Ammon's horn (tissue), 1 donor: ENCODE measurements around the gene BCHE.
"Not testable (repeated sequence)": the region's sequence is repeated elsewhere in the genome, so short reads cannot be mapped to it uniquely, and the experiment has no call there.

Experiments used
- DNase-seq: peaks from one replicate; pipeline ENCODE4 v3.0.0-alpha.2; 2016; ENCODE audit warnings: low spot score

The BCHE gene

DNA sequence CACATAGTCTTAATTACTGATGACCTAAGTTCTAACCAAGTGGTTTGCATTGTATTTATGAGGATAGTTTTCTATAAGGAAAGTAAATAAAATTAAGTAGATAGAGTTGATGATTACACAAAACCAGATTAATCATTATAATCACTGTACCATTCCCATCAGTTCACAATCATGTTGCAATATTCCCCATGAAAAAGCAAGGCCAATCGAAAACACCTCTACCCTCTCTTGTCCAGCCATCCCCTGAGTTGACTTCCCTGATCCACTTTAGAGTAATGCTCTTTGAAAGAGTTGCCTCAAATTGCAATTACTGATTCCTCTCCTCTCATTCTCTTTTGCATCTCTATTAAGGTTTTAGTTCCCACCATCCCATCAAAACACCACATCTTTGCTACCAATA is 21.0 kb downstream of the BCHE start:
- DNase-seq, result no peak

DNA sequence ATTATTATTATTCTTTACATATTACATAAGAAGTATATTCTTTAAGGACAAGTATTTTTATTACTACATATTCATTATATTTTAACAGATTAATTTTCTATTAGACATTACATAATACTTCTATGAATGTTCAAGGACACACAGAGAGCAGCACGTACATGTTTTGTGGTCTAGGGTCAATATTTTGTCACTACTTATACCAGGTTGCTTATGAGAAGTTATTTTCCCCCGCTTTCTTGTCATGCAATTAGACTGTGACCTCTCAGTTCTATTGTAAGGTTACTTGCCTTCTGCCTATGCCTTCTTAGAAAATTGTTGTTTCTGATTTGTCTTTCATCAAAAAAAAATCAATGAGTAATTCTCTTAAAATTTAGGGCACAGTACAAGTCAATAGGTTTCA is 21.5 kb downstream of the BCHE start:
- DNase-seq, result no peak

DNA sequence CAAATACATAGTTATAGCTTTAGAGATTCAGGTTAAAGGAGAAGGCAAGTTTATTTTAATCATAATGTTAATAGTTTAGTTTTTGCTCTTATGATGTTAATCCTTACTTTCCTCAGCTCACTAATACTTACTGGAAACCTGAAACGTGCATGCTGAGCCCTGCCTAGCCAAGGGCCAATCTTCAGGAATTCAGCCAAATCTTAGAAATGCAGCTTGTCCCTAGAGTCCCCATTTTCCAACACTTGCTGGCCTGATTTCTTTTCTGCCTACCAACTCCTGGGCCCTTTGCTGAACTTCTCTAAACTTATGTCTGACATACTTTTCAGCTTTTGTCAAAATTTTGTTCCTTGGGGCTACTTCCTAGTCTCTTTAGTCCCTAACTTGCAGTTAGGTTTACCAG is 22.8 kb downstream of the BCHE start:
- DNase-seq, result no peak

DNA sequence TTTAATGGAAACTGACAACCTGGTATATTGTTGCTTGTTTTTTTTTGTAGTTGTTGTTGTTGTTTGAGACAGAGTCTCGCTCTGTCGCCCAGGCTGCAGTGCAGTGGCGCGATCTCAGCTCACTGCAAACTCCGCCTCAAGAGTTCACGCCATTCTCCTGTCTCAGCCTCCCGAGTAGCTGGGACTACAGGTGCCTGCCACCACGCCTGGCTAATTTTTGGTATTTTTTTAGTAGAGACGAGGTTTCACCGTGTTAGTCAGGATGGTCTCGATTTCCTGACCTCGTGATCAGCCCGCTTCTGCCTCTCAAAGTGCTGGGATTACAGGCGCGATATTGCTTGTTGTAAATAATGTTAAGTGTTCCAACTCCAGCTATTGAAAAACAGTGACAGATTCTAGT is 29.3 kb downstream of the BCHE start:
- not testable (repeated sequence) for DNase-seq

DNA sequence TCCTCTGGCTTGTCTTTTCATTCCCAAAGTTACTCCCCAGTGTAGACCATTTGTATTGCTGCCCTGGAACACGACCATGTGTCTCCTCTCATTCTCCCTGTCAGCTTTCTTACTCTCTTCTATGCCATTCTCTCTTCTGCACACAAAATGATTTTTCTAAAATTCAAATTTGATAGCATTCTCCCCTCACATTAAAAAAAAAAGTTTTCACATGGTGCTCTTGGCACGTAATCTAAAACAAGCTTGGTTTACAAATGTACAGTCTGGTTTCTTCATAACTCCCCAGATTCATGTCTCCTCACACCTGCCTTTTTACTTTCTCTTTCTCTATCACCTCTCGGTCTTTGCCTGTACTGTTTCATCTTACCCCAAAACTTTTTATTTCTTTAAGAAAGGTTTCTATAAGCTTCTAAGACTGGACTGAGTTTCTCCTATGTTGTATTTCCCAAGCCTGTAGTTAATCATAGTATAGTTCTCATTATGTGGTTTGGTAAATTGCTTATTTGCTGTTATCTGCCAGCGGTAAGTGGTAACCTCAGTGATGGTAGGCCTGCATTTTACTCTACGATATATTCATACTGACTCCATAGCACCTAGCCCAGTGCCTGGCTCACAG is 31.2 kb downstream of the BCHE start:
- DNase-seq, result no peak

DNA sequence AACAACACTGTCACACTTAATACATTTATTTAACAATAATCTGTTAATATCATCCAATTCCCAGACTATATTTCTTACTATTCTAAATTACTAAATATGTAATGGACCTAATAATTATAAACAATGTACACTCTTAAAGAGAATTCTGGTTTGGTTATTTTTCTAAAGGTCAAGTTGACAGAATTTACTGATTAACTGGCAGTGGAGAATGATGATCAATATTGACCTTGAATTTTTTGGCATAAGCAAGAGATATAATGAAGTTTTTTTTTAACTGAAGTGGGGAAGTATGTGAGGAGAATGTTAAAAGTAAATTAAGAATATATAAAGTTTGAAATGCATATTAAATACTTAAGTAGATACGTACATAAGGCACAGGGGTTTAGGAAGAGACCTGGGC is 33.8 kb downstream of the BCHE start:
- DNase-seq, result no peak

DNA sequence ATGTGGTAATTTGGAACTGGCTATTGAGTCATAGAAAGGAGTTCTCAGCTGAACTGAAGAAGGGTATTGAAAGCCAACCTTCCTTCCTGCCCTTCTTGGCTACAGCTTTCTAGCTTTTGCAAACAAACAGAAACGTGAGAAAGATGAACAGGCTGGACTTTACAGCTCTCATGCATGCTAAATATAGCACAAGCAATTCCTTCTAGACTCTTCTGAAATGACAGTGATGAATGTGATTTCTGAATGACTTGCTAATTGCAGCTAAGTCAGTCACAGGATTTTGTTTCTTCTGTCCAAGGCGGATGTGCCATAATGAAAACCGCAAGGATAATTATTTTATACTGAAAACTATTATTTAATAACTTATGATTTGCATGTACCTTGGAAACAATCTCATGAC is 36.3 kb downstream of the BCHE start:
- no peak for DNase-seq

DNA sequence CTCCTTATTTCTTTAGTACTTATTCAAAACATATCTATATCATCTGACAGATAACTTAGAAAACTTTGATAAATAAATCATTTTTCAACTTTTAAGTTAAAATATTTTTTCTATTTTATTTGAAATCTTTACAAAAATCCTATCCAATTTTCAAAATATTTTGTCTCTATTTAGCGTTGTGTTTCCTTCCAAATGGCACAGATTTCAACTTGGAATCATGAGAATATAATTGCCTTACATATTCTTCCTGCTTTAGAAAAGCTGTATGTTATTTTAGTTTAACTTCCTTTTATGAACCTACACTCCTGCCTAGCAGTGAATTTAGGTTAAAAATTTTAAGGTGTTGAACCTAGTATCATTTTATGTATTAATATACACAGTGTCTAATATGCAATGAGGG is 38.2 kb downstream of the BCHE start:
- DNase-seq, result no peak

DNA sequence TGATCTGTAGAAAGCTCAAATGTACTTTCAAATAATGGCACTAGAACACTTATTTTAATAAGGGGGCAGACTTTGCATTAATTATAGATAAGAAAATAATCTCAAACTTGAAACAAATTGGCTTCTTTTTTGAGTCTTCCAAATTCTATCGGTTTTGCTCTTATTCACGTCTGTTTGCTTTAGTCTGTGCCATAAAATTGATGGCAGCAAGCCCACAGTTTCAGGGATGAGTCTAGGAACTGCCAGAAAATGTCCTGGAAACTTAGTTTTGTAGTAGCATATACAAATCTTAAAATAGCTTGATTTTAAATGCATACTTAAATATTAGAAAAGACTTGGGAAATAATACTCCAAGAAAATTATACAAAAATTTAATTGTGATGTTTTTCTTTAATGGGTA is 39.7 kb downstream of the BCHE start:
- DNase-seq, result no peak

DNA sequence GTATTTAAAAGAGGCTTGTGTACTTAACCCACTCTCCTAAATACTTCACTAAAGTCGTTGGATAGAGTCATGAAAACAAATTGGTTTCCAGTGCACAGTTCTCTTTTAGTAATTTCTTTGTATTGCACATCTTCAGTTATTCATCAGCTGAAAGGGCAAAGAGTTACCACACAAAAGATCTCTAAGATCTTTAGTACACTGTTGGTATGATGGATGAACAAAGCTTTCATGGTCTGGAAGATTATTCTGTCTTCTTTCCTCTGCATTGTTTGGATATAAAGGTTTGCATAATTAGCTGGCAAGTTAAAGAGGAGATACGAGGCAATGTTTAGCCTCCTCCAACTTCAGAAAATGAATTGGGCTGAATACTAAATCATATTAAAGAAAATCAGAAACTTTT is 40.5 kb downstream of the BCHE start:
- DNase-seq, result no peak

DNA sequence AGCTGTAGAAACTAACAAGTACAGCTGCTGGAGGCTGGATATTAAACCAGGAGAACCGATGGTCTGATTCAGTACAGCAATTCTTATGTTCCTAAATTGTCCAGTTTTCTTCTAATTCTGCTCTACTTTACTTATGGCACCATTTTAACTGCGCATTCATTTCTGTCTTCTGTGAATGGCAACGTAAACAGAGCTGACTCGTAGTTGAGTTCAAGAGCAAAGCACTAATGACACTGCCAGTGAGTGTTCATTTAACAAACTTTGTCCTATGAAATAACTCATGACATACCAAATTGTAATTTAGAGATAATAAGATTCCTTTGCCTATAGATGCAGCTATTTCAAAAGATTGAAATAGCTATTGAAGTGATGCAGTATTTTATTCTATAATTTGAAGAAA is 48.7 kb downstream of the BCHE start:
- DNase-seq, result no peak

DNA sequence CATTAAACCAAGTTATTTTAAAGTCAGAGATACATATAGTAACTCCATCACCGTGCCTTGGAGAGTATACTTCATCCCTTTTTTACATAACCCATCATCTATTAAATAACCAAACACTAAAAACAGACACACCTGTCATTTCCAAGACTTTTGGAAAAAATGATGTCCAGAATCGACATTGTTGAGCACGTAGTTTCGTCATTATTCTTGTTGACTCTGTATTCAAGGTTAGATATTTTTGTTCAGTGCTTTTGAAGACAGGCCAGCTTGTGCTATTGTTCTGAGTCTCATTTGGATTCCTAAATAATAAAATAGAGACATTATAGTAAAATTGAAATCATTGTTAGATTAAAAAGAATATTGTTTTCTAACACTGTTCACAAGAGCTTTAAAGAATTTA is 51.2 kb downstream of the BCHE start:
- no peak for DNase-seq

DNA sequence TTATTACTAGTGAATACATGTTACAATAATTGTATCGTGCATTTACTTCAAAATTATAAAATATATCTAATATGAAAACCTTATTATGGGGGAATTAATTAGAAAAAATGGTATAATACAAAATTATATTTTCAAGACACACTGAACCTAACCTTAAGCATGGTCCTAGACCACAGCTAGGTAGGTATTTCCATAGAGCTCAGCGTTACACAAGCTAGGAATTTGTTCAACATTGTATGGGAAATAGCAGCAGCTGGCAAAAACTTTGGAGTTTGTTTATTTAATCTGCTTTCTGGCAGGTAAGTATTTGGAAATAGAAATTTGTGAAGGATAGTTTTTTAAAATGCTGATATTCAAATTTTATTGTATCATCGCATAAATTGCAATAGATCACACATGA is 52.9 kb downstream of the BCHE start:
- no peak for DNase-seq

DNA sequence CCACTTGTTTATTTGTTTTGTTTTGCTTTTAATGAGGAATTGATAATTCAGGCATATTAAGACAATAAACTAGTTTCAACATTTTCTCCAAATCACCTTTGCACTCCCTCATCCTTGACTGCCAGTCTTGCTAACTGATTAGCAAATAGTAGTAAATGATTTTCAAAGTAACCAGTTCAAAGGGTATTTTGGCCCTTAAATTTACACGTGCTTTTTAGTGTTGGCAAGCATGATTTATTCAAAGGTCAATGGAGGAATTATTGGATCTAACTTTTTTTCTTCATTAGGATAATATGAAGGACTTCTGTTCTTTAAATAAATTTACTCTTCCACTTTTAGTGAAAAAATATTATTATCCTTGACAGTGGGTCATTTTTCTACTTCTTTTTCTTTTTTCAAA is 53.8 kb downstream of the BCHE start:
- no peak for DNase-seq

DNA sequence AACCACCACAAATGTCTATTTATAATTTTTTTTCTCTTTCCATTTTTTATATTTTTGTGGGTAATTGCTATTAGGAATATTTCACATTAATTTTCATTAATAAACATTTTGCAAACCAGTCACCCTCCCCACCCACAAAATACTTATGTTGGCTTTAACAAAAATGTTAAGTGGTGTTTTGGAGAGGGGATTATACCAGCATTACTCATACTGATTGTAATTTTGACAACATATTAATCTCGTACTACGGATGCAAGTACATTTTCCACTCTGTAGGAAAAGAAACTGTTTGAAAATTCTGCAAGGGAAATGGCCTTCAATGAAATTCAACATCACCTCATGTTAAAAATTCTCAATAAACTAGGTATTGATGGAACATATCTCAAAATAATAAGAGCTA is 58.3 kb downstream of the BCHE start:
- DNase-seq, result no peak

DNA sequence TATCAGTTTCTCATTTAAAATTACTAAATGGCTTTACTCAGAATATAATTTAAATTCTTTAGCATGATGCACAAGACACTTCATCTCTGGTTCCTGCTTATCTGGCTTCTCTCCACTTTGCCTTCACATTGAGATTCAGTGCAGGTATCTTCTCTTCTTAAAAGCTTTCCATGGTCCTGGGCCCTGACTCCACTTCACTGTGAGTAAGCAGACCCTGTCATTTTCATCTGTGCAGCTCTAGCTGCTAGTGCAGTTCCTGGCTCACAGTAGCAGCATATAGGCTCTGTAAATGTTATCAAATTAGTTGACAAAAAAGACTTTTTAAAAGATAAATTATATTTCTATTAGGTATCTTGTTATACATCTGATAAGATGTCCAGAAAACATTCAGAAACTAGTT is 58.8 kb downstream of the BCHE start:
- DNase-seq, result no peak

DNA sequence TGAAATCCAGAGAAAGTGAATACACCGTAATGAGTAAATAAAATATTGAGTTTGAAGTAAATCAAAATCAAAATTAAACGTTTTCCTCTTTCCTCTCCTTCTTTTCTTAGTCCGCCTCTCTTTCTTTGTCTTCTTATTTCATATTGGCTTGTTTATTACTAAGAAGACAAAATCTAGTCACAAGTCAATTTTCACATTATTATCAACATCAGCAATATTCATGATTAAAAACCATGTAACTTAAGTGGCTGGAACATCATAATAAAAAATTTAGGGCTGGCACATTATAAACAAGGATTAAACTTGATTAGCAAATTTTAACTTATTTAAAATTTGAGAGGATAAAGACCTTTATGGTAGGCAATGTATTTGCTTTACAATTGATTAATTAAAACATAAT is 61.4 kb downstream of the BCHE start:
- no peak for DNase-seq

DNA sequence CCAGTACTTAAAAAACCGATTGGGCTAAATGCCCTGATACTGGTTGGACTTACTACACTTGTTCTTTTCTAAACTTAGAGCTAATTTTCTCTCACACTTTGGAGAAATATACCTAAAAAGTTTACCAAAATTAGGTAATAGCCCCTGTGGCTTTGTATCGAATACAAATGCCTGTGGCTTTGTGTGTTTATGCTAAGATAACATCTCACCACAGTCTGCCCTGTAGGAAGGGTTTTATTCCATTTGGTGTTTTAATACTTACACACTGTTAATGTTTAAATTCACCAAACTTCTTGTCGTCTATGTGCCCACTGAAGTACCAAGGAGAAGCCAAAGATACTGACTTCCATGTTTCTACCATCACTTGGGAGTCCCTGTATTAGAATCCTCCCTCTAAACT is 66.4 kb downstream of the BCHE start:
- no peak for DNase-seq

DNA sequence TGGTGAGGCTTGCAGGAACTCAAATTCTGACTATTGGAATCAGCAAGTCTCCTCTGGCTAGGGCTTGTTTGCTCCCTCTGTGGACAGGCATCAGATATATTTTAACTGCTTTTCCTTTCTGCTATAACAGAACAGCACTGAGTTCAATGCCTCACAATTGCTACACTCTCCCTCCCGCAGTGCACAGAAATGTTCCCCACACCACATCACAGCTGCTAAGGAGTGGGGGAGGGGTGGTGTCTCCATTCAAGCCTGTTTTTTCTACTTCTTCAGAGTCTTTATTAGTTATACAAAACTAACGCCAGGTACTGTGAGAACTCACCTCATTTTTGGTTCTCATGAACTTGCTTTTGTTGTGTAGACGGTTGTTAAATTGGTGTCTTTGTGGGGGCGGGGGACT is 68.5 kb downstream of the BCHE start:
- DNase-seq, result no peak

DNA sequence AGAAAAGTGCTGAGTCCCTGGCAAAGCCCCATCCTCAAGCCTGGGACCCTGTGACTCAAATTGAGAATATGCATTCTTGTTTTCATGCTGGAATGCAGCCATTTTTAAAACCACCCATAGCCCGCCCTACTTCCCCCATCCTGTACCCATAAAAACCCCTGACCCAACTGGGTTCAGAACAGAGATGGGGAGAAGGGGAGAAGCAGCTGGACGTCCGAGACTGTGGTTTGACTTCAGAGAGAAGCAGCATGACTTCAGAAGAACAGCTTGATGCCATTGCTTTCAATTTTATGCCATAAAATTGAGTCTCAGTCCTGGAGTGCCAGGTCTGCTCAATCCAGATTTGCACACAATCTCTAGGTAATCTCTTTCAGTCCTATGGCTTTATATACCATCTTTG is 78.2 kb downstream of the BCHE start:
- no peak for DNase-seq

DNA sequence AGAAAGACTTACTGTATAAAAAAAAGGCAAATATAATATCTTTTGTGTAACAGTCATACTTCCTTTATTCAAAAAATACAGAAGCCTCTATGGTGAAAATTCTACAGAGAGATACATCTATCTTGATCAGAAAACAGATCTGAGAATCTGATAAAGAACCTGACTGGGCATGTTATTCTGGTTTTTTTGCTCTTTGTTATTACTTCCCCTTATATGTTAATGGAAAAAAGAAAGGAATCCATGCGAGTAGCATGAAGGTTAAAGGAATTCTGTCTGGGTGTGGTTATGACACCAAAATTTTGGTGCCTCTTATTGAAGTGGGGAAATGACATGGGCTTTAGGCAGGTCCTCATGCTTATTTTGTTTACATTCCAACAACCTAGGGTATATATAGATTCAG is 81.7 kb downstream of the BCHE start:
- DNase-seq, result no peak

DNA sequence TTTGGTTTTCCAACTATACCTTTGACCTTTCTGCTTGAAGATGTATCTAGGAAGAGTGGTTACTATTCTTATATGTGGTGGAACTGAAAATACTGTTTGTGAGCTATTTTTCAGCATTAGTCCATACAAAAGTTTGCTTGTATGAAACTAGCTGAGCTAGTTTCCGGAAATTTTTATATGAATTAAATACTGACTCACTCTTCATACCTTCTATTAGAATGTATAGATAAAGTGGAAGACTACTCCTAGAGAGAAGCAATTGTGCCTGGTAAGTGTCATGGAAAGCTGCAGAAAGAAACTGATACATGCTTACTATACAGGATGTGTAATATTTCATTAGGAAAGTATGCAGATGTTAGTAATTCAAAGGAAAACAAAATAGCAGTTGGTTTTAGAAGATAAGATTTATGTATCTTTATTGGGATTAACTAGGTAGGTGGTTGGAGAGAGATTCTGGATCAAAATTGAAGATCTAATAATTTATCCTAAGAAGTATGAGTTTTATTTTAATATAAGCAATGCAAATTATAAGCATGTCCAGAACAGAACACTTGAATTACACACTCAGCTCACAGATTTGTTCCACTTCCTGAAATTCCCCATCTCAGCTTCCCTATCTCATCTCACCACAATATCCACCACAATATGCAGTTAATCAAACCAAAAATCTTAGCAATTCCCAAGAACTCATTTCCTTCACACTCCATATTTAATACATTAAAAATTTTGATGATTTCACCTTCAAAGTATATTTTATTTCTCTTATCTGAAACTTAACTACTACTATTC is 82.8 kb downstream of the BCHE start:
- DNase-seq, result no peak

DNA sequence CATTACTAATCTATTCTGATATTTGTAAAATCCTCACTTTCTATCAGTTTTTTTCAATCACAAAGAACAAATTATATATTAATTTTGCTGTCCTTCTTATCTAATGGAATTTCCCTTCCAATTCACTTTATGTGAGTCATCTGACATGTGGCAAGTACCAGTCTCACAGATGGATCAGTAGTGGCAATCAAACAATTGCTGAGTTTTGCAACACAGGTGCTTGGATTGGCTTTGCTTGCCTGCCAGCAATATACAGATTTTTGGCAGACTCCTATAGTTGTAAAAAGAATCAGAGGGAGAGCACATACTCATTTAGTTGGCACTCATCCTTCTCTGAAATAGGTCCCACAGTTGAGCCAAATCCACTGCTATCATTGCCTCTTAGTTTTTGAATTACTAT is 83.7 kb downstream of the BCHE start:
- DNase-seq, result peak; percentile 33

DNA sequence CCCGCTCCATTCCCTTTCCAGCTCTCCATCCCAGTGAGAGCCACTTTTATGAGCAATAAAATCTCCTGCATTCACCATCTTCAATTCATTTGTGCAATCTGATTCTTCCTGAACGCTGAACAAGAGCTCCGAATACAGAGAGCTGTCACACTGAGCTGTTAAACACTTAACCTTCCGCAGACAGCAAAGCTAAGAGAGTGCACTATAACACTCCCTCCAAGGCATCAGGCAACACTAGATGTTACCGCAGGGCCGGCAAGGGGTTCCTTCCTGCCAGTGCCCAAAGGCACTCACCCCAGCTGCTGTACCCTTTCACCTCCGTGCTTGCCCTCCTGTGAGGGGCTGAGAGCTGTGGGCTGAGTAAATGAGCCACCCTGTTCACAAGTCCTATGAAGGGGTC is 85.6 kb downstream of the BCHE start:
- DNase-seq, result no peak
